ENCODE results near the gene CACNB4.

Gene CACNB4

DNA sequence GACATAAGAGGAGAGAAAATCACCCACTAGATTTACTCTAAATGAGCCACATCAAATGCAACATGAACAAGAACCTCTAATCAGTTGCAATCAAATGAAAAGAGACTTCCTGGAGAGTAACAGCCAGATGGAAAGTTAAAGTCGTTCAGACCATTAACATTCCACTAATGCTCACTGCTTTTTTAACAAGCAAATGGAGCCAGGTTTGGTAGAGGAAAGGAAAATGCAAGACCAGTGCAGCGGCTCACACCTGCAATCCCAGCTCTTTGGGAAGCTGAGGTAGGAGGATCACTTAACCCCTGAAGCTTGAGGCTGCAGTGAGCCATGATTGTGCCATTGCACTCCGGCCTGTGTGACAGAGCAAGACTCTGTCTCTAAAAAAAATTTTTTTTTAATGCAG, 48.5 kb downstream of the CACNB4 start:
- TF ChIP-seq FOXP2 (optimal IDR thresholded peaks at IDR 0.05; ENCODE audit: borderline replicate concordance, extremely low read depth, extremely low read length, insufficient read depth) (no peak), POLR2AphosphoS5 (IDR thresholded peaks at IDR 0.05; ENCODE audit: low read depth, low read length) (no peak), TAF1 (IDR thresholded peaks at IDR 0.05; ENCODE audit: borderline replicate concordance, insufficient read depth, low read length) (no peak), SIN3A (IDR thresholded peaks at IDR 0.05; ENCODE audit: borderline replicate concordance, insufficient read depth, low read length) (no peak), REST (IDR thresholded peaks at IDR 0.05; ENCODE audit: insufficient read depth in 1 of 2, low read depth in 2 of 2, low read length in 2 of 2) (no peak)

GRCh38 chr2:152049541-152049940, 49.3 kb downstream of the CACNB4 start:
- TF ChIP-seq POLR2AphosphoS5 (IDR thresholded peaks at IDR 0.05; ENCODE audit: low read depth, low read length): no peak
- TF ChIP-seq FOXP2 (optimal IDR thresholded peaks at IDR 0.05; ENCODE audit: borderline replicate concordance, extremely low read depth, extremely low read length, insufficient read depth): no peak
- no peak for TF ChIP-seq REST (IDR thresholded peaks at IDR 0.05; ENCODE audit: insufficient read depth in 1 of 2, low read depth in 2 of 2, low read length in 2 of 2)
- TF ChIP-seq SIN3A (IDR thresholded peaks at IDR 0.05; ENCODE audit: borderline replicate concordance, insufficient read depth, low read length): no peak
- TF ChIP-seq TAF1 (IDR thresholded peaks at IDR 0.05; ENCODE audit: borderline replicate concordance, insufficient read depth, low read length): no peak

DNA sequence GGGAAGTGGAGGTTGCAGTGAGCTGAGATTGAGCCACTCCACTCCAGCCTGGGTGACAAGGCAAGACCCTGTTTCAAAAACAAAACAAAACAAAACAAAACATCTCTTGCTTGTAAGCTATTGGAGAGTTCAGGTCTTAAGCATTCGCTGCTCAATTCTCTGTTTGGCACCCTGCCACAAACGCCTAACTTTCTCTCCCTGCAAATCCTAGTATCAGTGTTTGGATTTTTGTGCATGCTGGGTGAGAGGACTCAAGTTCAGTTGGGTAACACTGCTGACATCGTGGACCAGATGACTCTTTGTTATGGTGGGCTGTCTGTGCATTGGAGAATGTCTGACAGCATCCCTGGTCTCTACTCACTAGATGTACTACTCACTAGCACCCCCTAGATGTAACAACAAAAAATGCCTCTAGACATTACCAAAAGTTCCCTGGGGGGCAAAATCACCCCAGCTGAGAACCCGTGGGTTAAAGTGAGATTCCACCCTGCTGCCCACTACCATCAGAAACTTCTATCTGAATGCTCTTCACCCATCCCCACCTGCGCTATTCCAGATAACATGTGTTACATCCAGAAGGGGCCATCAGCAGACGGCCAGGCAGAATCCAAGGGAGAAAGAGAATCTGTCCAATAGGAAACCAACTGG, 50.9 kb downstream of the CACNB4 start:
- TF ChIP-seq REST (IDR thresholded peaks at IDR 0.05; ENCODE audit: insufficient read depth in 1 of 2, low read depth in 2 of 2, low read length in 2 of 2) (no peak), POLR2AphosphoS5 (IDR thresholded peaks at IDR 0.05; ENCODE audit: low read depth, low read length) (no peak), FOXP2 (optimal IDR thresholded peaks at IDR 0.05; ENCODE audit: borderline replicate concordance, extremely low read depth, extremely low read length, insufficient read depth) (no peak), SIN3A (IDR thresholded peaks at IDR 0.05; ENCODE audit: borderline replicate concordance, insufficient read depth, low read length) (no peak), TAF1 (IDR thresholded peaks at IDR 0.05; ENCODE audit: borderline replicate concordance, insufficient read depth, low read length) (no peak)

GRCh38 chr2:152046940-152047339, 51.9 kb downstream of the CACNB4 start:
- TF ChIP-seq POLR2AphosphoS5 (IDR thresholded peaks at IDR 0.05; ENCODE audit: low read depth, low read length) (no peak), TAF1 (IDR thresholded peaks at IDR 0.05; ENCODE audit: borderline replicate concordance, insufficient read depth, low read length) (no peak), FOXP2 (optimal IDR thresholded peaks at IDR 0.05; ENCODE audit: borderline replicate concordance, extremely low read depth, extremely low read length, insufficient read depth) (no peak), SIN3A (IDR thresholded peaks at IDR 0.05; ENCODE audit: borderline replicate concordance, insufficient read depth, low read length) (no peak)

DNA sequence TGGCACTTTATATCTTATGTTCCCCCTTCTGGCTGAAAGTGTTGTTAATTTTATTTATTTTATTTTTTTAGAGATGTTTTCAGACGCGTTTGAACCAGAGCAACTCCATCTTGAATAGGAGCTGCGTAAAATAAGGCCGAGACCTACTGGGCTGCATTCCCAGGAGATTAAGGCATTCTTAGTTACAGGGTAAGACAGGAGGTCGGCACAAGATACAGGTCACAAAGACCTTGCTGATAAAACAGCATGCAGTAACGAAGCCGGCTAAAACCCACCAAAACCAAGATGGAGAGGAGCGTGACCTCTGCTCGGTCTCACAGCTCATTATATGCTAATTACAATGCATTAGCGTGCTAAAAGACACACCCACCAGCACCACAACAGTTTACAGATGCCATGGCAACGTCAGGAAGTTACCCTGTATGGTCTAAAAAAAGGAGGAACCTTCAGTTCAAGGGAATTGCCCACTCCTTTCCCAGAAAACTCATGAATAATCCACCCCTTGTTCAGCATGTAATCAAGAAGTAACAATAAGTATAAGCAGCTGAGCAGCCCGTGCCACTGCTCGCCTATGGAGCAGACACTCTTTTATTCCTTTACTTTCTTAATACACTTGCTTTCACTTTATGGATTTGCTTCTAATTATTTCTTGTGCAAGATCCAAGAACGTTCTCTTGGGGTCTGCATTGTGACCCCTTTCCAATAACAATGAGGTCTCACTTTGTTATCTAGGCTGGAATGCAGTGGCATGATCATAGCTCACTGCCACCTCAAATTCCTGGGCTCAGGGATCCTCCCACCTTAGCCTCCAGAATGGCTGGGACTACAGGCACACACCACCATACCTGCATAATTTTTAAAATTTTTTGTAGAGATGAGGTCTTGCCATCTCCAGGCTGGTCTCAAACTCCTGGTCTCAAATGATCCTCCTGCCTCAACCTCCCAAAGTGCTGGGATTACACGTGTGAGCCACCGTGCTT, 55.9 kb downstream of the CACNB4 start:
- TF ChIP-seq TAF1 (IDR thresholded peaks at IDR 0.05; ENCODE audit: borderline replicate concordance, insufficient read depth, low read length) (no peak), REST (IDR thresholded peaks at IDR 0.05; ENCODE audit: insufficient read depth in 1 of 2, low read depth in 2 of 2, low read length in 2 of 2) (no peak), SIN3A (IDR thresholded peaks at IDR 0.05; ENCODE audit: borderline replicate concordance, insufficient read depth, low read length) (no peak), FOXP2 (optimal IDR thresholded peaks at IDR 0.05; ENCODE audit: borderline replicate concordance, extremely low read depth, extremely low read length, insufficient read depth) (no peak), POLR2AphosphoS5 (IDR thresholded peaks at IDR 0.05; ENCODE audit: low read depth, low read length) (no peak)

Data from PFSK-1 (cell line).